Activated naive CD4-positive, alpha-beta T cell treated with anti-CD3 and anti-CD28 coated beads for 36 hours (primary cell): Measurements from ENCODE around the gene GIMAP1. TPM values are rescaled to one million over a fixed set of nuclear protein-coding genes. Genes with fewer than 3 reads are reported as not detected.

Experiments
- CTCF ChIA-PET: fragments of 350-600 bp; sonication (Branson Sonifier 250); formaldehyde crosslinking; loops from one replicate; lab custom pipeline; 2021; ENCODE audit warnings: antibody characterized with exemption; lab: Charles Lee
- DNase-seq: peaks from one replicate; pipeline ENCODE4 v3.0.0-alpha.2; 2020
- H3K27ac Mint-ChIP-seq: one replicate; pipeline ENCODE4 v1.8.0; 2021; ENCODE audit warnings: mild to moderate bottlenecking, mixed read lengths
- H3K27me3 Mint-ChIP-seq: one replicate; pipeline ENCODE4 v1.8.0; 2021; ENCODE audit warnings: low read depth, mixed read lengths
- H3K36me3 Mint-ChIP-seq: one replicate; pipeline ENCODE4 v1.8.0; 2021; ENCODE audit warnings: low read depth, mixed read lengths
- H3K4me1 Mint-ChIP-seq: one replicate; pipeline ENCODE4 v1.8.0; 2021; ENCODE audit warnings: low read depth, mixed read lengths
- H3K4me3 Mint-ChIP-seq: one replicate; pipeline ENCODE4 v1.8.0; 2021; ENCODE audit warnings: mild to moderate bottlenecking, moderate library complexity, mixed read lengths
- H3K9me3 Mint-ChIP-seq: one replicate; pipeline ENCODE4 v1.8.0; 2021; ENCODE audit warnings: mixed read lengths
- intact Hi-C: fragments of 100-400 bp; cut with micrococcal nuclease; formaldehyde crosslinking; loops from one replicate; pipeline ENCODE4 v1.15.1; 2023
- total RNA-seq, 2 experiments: library from RNA; stranded (reverse); gene quantifications; one replicate each; pipeline ENCODE4 v1.2.3, GENCODE V29; 2021

Gene GIMAP1
- total RNA-seq, 2 experiments from 2014 or later = 5.1 to 5.3 TPM

DNA sequence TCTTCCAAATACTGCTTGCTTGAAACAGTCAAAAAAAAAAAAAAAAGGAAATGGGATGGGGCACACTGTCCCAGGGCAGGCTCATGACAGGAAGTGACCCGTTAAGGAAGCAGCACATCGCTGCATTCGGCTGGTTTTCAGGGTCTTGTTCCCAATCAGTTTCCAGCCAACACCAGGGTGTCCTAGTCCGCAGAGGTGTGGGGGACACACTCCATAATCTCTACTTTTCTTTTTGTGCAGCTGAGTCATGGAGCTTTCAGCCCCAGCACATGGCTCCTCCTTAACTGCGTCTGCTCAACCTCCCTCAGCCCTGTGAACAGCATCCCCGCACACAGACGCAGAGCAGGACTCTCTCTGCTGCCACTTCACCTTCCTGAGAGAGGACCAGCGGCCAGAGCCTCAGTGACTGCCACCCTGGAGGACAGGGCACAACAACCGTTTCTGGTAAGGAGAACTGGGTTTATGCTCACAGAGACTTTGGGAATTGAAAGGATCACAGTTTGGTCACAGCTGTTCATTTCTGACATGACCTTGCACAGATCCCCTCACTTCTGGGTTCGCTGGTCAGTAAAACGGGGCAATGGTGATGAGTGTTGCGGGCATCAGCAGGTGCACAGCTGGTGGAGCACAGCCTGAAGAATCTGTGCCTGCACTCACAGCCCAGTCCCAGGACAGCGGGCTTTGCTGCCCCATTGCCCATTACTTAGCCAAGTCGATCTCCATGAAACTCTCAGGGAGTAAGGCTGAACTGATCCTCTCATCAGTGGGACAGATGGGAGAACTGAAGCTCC lies 21.0 kb downstream of the GIMAP1 start, which contains the start of gene GIMAP5:
Gene GIMAP5 (plus strand): TSS at position 154 of the 791 bp plus-strand sequence. CDS start 3,467 bp downstream, outside the sequence.
- intact Hi-C loops = loop anchor here (1.0 to 2.0 kb wide), 3 partner anchors 116 to 285 kb away; partner anchors contain the start of gene GIMAP7
- H3K27me3 Mint-ChIP-seq = no peaks in the 10 kb centered on the region
- no peaks in the 10 kb centered on the region for H3K9me3 Mint-ChIP-seq
- CTCF ChIA-PET = interaction anchor here (0.7 to 3.2 kb wide), 9 partner anchors 10 to 289 kb away, joined by 3 to 18 read pairs (median 6); partner anchors contain the start of genes GIMAP1 and GIMAP8
- peaks cover 41% of the 10 kb centered on the region for H3K36me3 Mint-ChIP-seq
- H3K27ac Mint-ChIP-seq = peak within 1 kb of the TSS; percentile 95
- peak within 1 kb of the TSS; percentile 88 for H3K4me3 Mint-ChIP-seq
- peak; percentile 66 for DNase-seq
- H3K4me1 Mint-ChIP-seq = peaks cover 72% of the 10 kb centered on the region

DNA sequence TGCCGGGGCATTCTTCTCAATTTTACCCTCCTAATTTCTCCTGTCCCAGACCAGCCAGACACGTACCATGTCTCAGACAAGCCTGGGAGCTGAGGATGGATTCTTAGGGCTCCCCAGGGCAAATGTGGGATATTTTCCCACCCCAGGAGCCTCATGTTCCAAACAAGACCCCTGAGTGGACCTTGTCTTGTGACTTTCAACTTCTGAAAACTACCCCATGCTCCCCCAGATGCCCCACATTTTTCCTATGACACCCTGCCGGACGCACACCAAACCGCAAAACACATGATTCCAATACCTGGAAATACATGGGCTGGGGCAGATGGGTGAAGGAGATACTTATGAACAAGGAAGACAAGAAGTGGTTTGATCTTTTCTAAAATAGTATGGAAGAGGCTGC lies 21.7 kb downstream of the GIMAP1 start:
- Mint-ChIP-seq H3K27me3 (no peaks in the 10 kb centered on the region), H3K36me3 (peaks cover 48% of the 10 kb centered on the region), H3K27ac (peak overlapping the region; percentile 95), H3K4me1 (peaks cover 72% of the 10 kb centered on the region), H3K9me3 (no peaks in the 10 kb centered on the region), H3K4me3 (peak overlapping the region; percentile 88)
- CTCF ChIA-PET = interaction anchor here (0.9 to 2.4 kb wide), 9 partner anchors 9 to 288 kb away, joined by 3 to 18 read pairs (median 4); partner anchors contain the start of genes GIMAP1, GIMAP2 and GIMAP8
- intact Hi-C loops = loop anchor here (1.0 to 2.0 kb wide), 3 partner anchors 117 to 286 kb away; partner anchors contain the start of gene GIMAP7
- DNase-seq = no peak

DNA sequence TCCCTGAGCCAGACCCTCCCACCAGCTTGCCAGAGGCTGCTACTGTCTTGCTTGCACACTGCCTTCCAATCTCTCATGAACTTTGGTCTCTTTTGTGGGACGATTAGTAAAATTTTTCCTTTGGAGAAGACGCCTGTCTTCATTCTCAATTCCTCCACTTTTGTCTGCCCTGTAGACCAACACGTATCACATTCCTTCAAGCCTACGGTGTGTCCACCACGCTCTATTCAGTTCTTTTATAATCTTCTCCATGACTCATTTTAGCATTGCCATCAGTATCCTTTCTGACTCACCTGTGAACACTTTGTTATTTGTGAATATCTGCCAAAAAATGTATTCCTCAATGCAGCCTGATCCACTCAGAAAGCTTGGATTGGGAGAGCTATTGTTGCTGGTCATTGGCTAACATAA lies 22.2 kb downstream of the GIMAP1 start:
- H3K9me3 Mint-ChIP-seq = no peaks in the 10 kb centered on the region
- H3K27ac Mint-ChIP-seq = peak overlapping the region; percentile 95
- H3K4me1 Mint-ChIP-seq = peaks cover 72% of the 10 kb centered on the region
- H3K27me3 Mint-ChIP-seq = no peaks in the 10 kb centered on the region
- peaks cover 53% of the 10 kb centered on the region for H3K36me3 Mint-ChIP-seq
- peak; percentile 47 for DNase-seq
- H3K4me3 Mint-ChIP-seq = peak overlapping the region; percentile 88
- intact Hi-C loops = loop anchor here (1.0 to 2.0 kb wide), 3 partner anchors 117 to 286 kb away; partner anchors contain the start of gene GIMAP7
- CTCF ChIA-PET = interaction anchor here (0.9 to 2.4 kb wide), 9 partner anchors 9 to 288 kb away, joined by 3 to 18 read pairs (median 4); partner anchors contain the start of genes GIMAP1, GIMAP2 and GIMAP8

DNA sequence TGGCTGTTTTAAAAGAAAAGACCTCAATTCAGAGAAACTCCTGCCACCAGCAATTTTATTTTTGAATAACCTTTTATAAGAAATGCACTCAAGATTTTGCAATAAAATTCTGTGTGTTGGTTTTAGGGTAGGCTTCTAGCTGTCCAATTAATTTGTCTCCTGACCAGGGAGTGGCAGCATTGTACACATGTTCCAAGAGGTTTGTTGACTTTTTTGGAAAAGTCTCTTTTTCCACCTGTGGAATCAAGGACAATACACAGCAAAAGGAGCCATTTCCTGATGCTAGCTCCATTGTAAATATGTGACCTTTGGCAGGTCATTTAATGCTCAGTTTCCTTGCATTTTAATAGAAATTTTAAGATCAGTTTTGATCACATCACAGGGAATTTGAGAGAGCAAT lies 22.6 kb downstream of the GIMAP1 start:
- DNase-seq = no peak
- Mint-ChIP-seq H3K27ac (peak overlapping the region; percentile 95), H3K27me3 (no peaks in the 10 kb centered on the region), H3K36me3 (peaks cover 57% of the 10 kb centered on the region), H3K4me3 (peak overlapping the region; percentile 88), H3K9me3 (no peaks in the 10 kb centered on the region), H3K4me1 (peaks cover 72% of the 10 kb centered on the region)
- CTCF ChIA-PET = interaction anchor here (0.9 to 2.4 kb wide), 9 partner anchors 9 to 289 kb away, joined by 3 to 18 read pairs (median 4); partner anchors contain the start of genes GIMAP1, GIMAP2 and GIMAP8
- intact Hi-C loops = loop anchor here (2.0 kb wide), 1 partner anchor 224 kb away; the partner anchor contains the start of gene GIMAP7

DNA sequence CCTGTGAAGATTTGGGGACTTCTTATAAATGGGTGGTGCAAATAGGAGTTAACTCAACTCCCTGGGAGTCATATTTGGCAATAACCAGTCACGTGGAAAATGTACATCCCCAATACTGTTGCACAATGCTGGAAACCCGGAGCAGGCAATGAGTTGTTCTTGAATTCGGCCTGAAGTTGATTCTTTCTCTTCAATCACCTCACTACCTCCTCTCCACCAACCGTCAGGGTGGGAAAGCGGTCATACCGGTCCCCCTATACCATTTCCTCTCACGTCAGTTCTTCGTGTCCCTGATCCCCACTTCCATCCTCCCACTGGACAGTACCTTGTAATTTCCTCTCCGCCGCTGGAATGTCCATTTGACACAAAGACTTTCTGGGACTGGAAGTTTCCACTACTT lies 23.6 kb downstream of the GIMAP1 start:
- Mint-ChIP-seq H3K27me3 (no peaks in the 10 kb centered on the region), H3K27ac (peak overlapping the region; percentile 95), H3K4me1 (peaks cover 72% of the 10 kb centered on the region), H3K4me3 (peak overlapping the region; percentile 82), H3K36me3 (peaks cover 66% of the 10 kb centered on the region), H3K9me3 (no peaks in the 10 kb centered on the region)
- DNase-seq = peak; percentile 71
- CTCF ChIA-PET = interaction anchor here (1.6 kb wide), 2 partner anchors 170 to 289 kb away, joined by 3 to 5 read pairs; no protein-coding TSS in a partner anchor
- intact Hi-C loops = loop anchor here (10.0 kb wide), 1 partner anchor 865 kb away; the partner anchor contains the start of gene ATP6V0E2

DNA sequence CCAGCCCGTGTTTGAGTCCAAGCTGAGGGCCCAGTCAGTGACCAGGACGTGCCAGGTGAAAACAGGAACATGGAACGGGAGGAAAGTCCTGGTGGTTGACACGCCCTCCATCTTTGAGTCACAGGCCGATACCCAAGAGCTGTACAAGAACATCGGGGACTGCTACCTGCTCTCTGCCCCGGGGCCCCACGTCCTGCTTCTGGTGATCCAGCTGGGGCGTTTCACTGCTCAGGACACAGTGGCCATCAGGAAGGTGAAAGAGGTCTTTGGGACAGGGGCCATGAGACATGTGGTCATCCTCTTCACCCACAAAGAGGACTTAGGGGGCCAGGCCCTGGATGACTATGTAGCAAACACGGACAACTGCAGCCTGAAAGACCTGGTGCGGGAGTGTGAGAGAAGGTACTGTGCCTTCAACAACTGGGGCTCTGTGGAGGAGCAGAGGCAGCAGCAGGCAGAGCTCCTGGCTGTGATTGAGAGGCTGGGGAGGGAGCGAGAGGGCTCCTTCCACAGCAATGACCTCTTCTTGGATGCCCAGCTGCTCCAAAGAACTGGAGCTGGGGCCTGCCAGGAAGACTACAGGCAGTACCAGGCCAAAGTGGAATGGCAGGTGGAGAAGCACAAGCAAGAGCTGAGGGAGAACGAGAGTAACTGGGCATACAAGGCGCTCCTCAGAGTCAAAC lies 26.0 kb downstream of the GIMAP1 start:
- Mint-ChIP-seq H3K36me3 (peaks cover 74% of the 10 kb centered on the region), H3K27me3 (no peaks in the 10 kb centered on the region), H3K4me1 (peaks cover 76% of the 10 kb centered on the region), H3K27ac (peak overlapping the region; percentile 95), H3K4me3 (peak overlapping the region; percentile 82), H3K9me3 (no peaks in the 10 kb centered on the region)
- intact Hi-C loops = loop anchor here (10.0 kb wide), 1 partner anchor 868 kb away; the partner anchor contains the start of gene ATP6V0E2
- CTCF ChIA-PET = interaction anchor here (0.6 to 2.1 kb wide), 8 partner anchors 12 to 295 kb away, joined by 3 to 12 read pairs (median 5); partner anchors contain the start of genes GIMAP1 and GIMAP4
- peak; percentile 66 for DNase-seq

DNA sequence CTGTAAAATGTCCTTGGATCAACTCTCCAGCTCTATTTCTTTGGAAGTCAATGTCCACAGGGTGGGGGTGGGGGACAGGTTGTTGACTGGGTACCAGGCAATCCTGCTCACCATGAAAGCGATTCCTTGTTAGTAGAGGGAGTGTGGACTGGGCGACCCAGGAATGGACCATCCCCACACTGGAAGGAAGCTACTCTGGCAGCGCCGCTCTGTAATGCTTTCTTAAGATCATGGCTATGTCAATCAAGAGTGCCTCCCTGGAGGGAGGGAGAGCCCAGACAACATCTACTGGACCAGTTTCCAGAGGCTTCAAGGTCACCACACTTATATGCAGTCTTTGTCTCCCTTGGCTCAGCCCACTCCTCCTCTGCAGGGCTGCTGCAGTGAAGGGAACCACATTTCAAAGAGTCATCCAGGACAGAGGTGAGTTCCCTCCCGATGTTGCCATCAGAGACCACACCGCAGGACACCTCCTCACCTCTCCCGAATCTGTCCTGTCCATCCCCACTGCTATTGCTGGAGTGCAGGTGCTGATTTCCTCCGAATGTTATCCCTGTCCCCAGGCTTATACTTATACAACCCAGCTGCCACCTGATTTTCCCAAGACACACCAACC lies 27.7 kb downstream of the GIMAP1 start:
- peak overlapping the region; percentile 82 for H3K4me3 Mint-ChIP-seq
- no peak for DNase-seq
- intact Hi-C loops = loop anchor here (10.0 kb wide), 1 partner anchor 869 kb away; the partner anchor contains the start of gene ATP6V0E2

DNA sequence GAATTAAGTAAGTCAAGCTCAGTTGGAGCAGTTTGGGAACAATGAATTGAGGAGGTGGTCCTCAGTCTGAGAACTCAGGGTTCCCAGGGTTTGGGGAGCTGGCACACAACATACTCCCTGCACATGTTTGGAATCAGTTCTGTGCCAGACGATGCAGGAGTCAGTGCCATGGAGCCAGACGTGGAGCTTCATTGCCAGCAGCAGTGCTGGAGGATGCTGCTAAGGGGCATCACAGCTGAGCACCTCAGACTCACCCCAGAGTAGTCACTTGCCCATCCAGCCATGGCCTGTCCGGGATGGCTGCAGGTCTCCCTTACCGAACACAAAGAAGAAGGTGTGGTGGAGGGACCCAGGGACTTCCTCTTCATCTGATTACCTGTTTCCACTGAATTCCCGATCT lies 28.7 kb downstream of the GIMAP1 start:
- H3K4me1 Mint-ChIP-seq = peaks cover 98% of the 10 kb centered on the region
- H3K36me3 Mint-ChIP-seq = peaks cover 57% of the 10 kb centered on the region
- intact Hi-C loops = loop anchor here (10.0 kb wide), 1 partner anchor 870 kb away; the partner anchor contains the start of gene ATP6V0E2
- H3K9me3 Mint-ChIP-seq = no peaks in the 10 kb centered on the region
- peak overlapping the region; percentile 82 for H3K4me3 Mint-ChIP-seq
- no peaks in the 10 kb centered on the region for H3K27me3 Mint-ChIP-seq
- CTCF ChIA-PET = interaction anchor here (0.9 to 1.9 kb wide), 3 partner anchors 9 to 76 kb away, joined by 3 to 9 read pairs (median 4); no protein-coding TSS in a partner anchor
- peak overlapping the region; percentile 95 for H3K27ac Mint-ChIP-seq
- no peak for DNase-seq

More for the DNA sequence above, 27.7 kb downstream of the GIMAP1 start:
- H3K27ac Mint-ChIP-seq = peak overlapping the region; percentile 95
- peaks cover 64% of the 10 kb centered on the region for H3K36me3 Mint-ChIP-seq
- peaks cover 93% of the 10 kb centered on the region for H3K4me1 Mint-ChIP-seq
- H3K27me3 Mint-ChIP-seq = no peaks in the 10 kb centered on the region
- no peaks in the 10 kb centered on the region for H3K9me3 Mint-ChIP-seq
- CTCF ChIA-PET = interaction anchor here (0.5 to 1.9 kb wide), 7 partner anchors 10 to 392 kb away, joined by 3 to 9 read pairs (median 4); partner anchors contain the start of gene GIMAP1

DNA sequence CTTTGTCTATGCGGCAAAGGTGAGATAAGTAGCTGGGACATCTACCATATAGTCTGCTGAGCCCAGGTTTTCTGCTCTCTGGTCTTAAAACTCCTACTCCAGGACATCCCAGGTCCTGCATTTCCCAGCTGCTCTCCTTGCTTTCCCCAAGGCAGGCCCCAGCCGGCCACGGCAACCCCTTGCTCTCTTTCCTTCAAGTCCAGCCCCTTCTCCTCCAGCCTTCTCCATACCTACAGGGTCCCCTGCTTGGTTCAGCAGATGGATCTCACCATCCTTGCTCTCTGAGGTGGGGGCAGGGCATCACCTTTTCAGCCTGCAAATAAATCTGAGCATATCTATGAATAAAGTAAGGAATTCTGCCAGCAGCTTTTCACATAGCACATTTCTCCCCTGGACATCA lies 29.5 kb downstream of the GIMAP1 start:
- Mint-ChIP-seq H3K9me3 (no peaks in the 10 kb centered on the region), H3K27ac (peak overlapping the region; percentile 95), H3K36me3 (peaks cover 49% of the 10 kb centered on the region), H3K27me3 (no peaks in the 10 kb centered on the region), H3K4me1 (peaks cover 98% of the 10 kb centered on the region), H3K4me3 (peak overlapping the region; percentile 82)
- CTCF ChIA-PET = interaction anchor here (0.7 to 0.8 kb wide), 2 partner anchors 177 to 264 kb away, joined by 3 read pairs; no protein-coding TSS in a partner anchor
- no peak for DNase-seq
- intact Hi-C loops = loop anchor here (10.0 kb wide), 1 partner anchor 871 kb away; the partner anchor contains the start of gene ATP6V0E2

DNA sequence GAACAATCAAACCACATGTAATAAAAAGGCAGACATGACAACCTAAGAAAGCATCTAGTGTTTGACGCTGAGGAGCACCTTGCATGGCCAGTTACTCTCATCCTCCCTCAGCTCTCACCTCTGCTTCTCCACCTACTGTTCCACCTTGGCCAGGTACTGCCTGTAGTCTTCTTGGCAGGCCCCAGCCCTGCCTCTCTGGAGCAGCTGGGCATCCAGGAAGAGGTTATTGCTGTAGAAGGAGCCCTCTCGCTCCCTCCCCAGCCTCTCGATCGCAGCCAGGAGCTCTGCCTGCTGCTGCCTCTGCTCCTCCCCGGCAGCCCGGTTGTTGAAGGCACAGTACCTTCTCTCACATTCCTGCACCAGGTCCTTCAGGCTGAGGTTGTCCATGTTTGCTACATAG lies 30.5 kb downstream of the GIMAP1 start:
- Mint-ChIP-seq H3K36me3 (peaks cover 39% of the 10 kb centered on the region), H3K9me3 (no peaks in the 10 kb centered on the region), H3K4me3 (peak overlapping the region; percentile 37), H3K27ac (peak overlapping the region; percentile 93), H3K4me1 (peaks cover 92% of the 10 kb centered on the region), H3K27me3 (no peaks in the 10 kb centered on the region)
- CTCF ChIA-PET = interaction anchor here (1.0 to 2.5 kb wide), 3 partner anchors 9 to 298 kb away, joined by 3 to 9 read pairs (median 3); partner anchors contain the start of gene GIMAP5
- DNase-seq = no peak
- intact Hi-C loops = loop anchor here (10.0 kb wide), 1 partner anchor 872 kb away; the partner anchor contains the start of gene ATP6V0E2
